ENCODE results near the gene TANGO6.
A peak's percentile ranks its signal among the peaks of the same experiment; 100 is the strongest.
"Not testable (repeated sequence)": the region's sequence is repeated elsewhere in the genome, so short reads cannot be mapped to it uniquely, and the experiment has no call there.

The TANGO6 gene

GRCh38 chr16:68843482-68844210, at the start of gene TANGO6:
TSS of gene TANGO6 (plus strand) at chr16:68843531. CDS start at chr16:68843618, 87 bp downstream.
- DNase-seq (ENCODE audit: low spot score), result peak; percentile 91

- no peak for DNase-seq (ENCODE audit: low spot score)
These were observed 44.9 kb upstream of the TANGO6 start for GRCh38 chr16:68798398-68798797.

- DNase-seq (ENCODE audit: low spot score), result peak; percentile 80
These were observed 43.0 kb upstream of the TANGO6 start for GRCh38 chr16:68800257-68800875.

GRCh38 chr16:68802190-68802589, 41.1 kb upstream of the TANGO6 start:
- DNase-seq (ENCODE audit: low spot score), result no peak

GRCh38 chr16:68806422-68806821, 36.9 kb upstream of the TANGO6 start:
- no peak for DNase-seq (ENCODE audit: low spot score)

- no peak for DNase-seq (ENCODE audit: low spot score)
These were observed 36.4 kb upstream of the TANGO6 start for GRCh38 chr16:68806981-68807380.

GRCh38 chr16:68814516-68814915, 28.8 kb upstream of the TANGO6 start:
- no peak for DNase-seq (ENCODE audit: low spot score)

- DNase-seq (ENCODE audit: low spot score), result peak; percentile 85
These were observed 19.8 kb upstream of the TANGO6 start for GRCh38 chr16:68823401-68824135.

GRCh38 chr16:68825427-68825826, 17.9 kb upstream of the TANGO6 start:
- DNase-seq (ENCODE audit: low spot score), result no peak

- DNase-seq (ENCODE audit: low spot score), result no peak
These were observed 16.7 kb upstream of the TANGO6 start for GRCh38 chr16:68826652-68827051.

- no peak for DNase-seq (ENCODE audit: low spot score)
These were observed 10.1 kb upstream of the TANGO6 start for GRCh38 chr16:68833251-68833650.

- DNase-seq (ENCODE audit: low spot score), result no peak
These were observed 8.8 kb upstream of the TANGO6 start for GRCh38 chr16:68834550-68834949.

- DNase-seq (ENCODE audit: low spot score), result no peak
These were observed 7.4 kb upstream of the TANGO6 start for GRCh38 chr16:68835970-68836369.

- DNase-seq (ENCODE audit: low spot score), result no peak
These were observed 3.5 kb upstream of the TANGO6 start for GRCh38 chr16:68839831-68840230.

GRCh38 chr16:68842964-68843481, 308 bp upstream of the TANGO6 start:
- not testable (repeated sequence) for DNase-seq (ENCODE audit: low spot score)

GRCh38 chr16:68844211-68844564, 857 bp downstream of the TANGO6 start:
- DNase-seq (ENCODE audit: low spot score), result no peak

- DNase-seq (ENCODE audit: low spot score), result no peak
These were observed 5.5 kb downstream of the TANGO6 start for GRCh38 chr16:68848786-68849185.

GRCh38 chr16:68850481-68850880, 7.2 kb downstream of the TANGO6 start:
- DNase-seq (ENCODE audit: low spot score), result no peak

- DNase-seq (ENCODE audit: low spot score), result no peak
These were observed 8.3 kb downstream of the TANGO6 start for GRCh38 chr16:68851601-68852000.

GRCh38 chr16:68857479-68857878, 14.1 kb downstream of the TANGO6 start:
- no peak for DNase-seq (ENCODE audit: low spot score)

- no peak for DNase-seq (ENCODE audit: low spot score)
These were observed 16.5 kb downstream of the TANGO6 start for GRCh38 chr16:68859828-68860227.

GRCh38 chr16:68860978-68861892, 17.9 kb downstream of the TANGO6 start:
- no peak for DNase-seq (ENCODE audit: low spot score)

All from AG08396 (cell line).